CD4-positive, alpha-beta T cell (primary cell): ENCODE results near the gene SEC23IP. TPM values are rescaled to one million over a fixed set of nuclear protein-coding genes. Genes with fewer than 3 reads are reported as not detected.
A peak's percentile ranks its signal among the peaks of the same experiment; 100 is the strongest.

Source experiments
- ATAC-seq: fragments of 200-7000 bp; cut with Tn5 transposase; one replicate; pipeline ENCODE4 v1.10.0; 2022; ENCODE audit warnings: mild to moderate bottlenecking; ENCODE audit not compliant: poor library complexity
- CTCF ChIA-PET: fragments of 350-600 bp; sonication (Branson Sonifier 250); formaldehyde crosslinking; loops from one replicate; lab custom pipeline; 2021; ENCODE audit warnings: antibody characterized with exemption, inconsistent platforms; lab: Charles Lee
- POLR2A ChIA-PET: fragments of 350-600 bp; sonication (Branson Sonifier 250); formaldehyde crosslinking; loops from one replicate; lab custom pipeline; 2021; ENCODE audit warnings: antibody characterized with exemption, inconsistent platforms; lab: Charles Lee
- DNase-seq, 14 experiments: peaks; one replicate each; pipeline ENCODE4 v3.0.0-alpha.2; 2013 to 2020; ENCODE audit warnings: mixed read lengths in 2 of 14
- H3K27ac ChIP-seq, 2 donors: one replicate each; pipeline versions ENCODE4 v1.5.1 to v1.7.0; 2013; ENCODE audit warnings: low read length in 2 of 2, low read depth in 1 of 2, mild to moderate bottlenecking in 1 of 2
- H3K27me3 ChIP-seq, 2 experiments: 1 replicate in 1 of 2; 2 replicates in 1 of 2; pipeline versions ENCODE4 v1.6.1 to v1.7.0; 2013; ENCODE audit warnings: low read length in 2 of 2, control low read depth in 1 of 2, mild to moderate bottlenecking in 1 of 2, moderate library complexity in 1 of 2; ENCODE audit not compliant: insufficient read depth in 2 of 2, control insufficient read depth in 1 of 2
- H3K36me3 ChIP-seq: one replicate; pipeline ENCODE4 v1.6.1; 2013; ENCODE audit warnings: low read length, control low read depth; ENCODE audit not compliant: insufficient read depth
- H3K4me1 ChIP-seq: one replicate; pipeline ENCODE4 v1.6.1; 2013; ENCODE audit warnings: low read length, control low read depth; ENCODE audit not compliant: insufficient read depth
- H3K4me3 ChIP-seq: one replicate; pipeline ENCODE4 v1.5.1; 2013; ENCODE audit warnings: mild to moderate bottlenecking, low read length, moderate library complexity
- H3K9me3 ChIP-seq, 2 experiments: 1 replicate in 1 of 2; 2 replicates in 1 of 2; pipeline versions ENCODE4 v1.6.1 to v1.7.0; 2013; ENCODE audit warnings: low read length in 2 of 2, mild to moderate bottlenecking in 2 of 2, control low read depth in 1 of 2, moderate library complexity in 1 of 2; ENCODE audit not compliant: control insufficient read depth in 1 of 2, insufficient read depth in 1 of 2
- H3K27ac Mint-ChIP-seq: one replicate; pipeline ENCODE4 v1.8.0; 2020; ENCODE audit warnings: mixed read lengths
- H3K27me3 Mint-ChIP-seq: one replicate; pipeline ENCODE4 v1.8.0; 2021; ENCODE audit warnings: mixed read lengths
- H3K36me3 Mint-ChIP-seq: one replicate; pipeline ENCODE4 v1.8.0; 2021; ENCODE audit warnings: low read depth, mixed read lengths
- H3K4me1 Mint-ChIP-seq: one replicate; pipeline ENCODE4 v1.8.0; 2021; ENCODE audit warnings: low read depth, mixed read lengths
- H3K4me3 Mint-ChIP-seq: one replicate; pipeline ENCODE4 v1.8.0; 2020; ENCODE audit warnings: mild to moderate bottlenecking, mixed read lengths
- H3K9me3 Mint-ChIP-seq: one replicate; pipeline ENCODE4 v1.8.0; 2020; ENCODE audit warnings: mixed read lengths
- CTCF ChIP-seq: fragments of 200-600 bp; IDR thresholded peaks from one replicate; pipeline ENCODE4 v1.8.0; 2022; ENCODE audit warnings: antibody characterized with exemption, mild to moderate bottlenecking
- intact Hi-C, 2 experiments: fragments of 100-400 bp; cut with DNase I in 1 of 2; cut with micrococcal nuclease in 1 of 2; formaldehyde crosslinking; loops; one replicate each; pipeline versions ENCODE4 v1.15.1 to v1.9.0; 2023 to 2025; cut with DNase I, micrococcal nuclease
- total RNA-seq, 174 experiments: library from RNA in 2 of 174; stranded (reverse) in 2 of 174; gene quantifications; one replicate each; pipeline ENCODE4 v1.2.3 and lab custom pipeline; 2021 to 2026

The SEC23IP gene
- total RNA-seq, 2 experiments from 2014 or later = 18.1 to 21.1 TPM

- Mint-ChIP-seq H3K27me3 (no peaks in the 10 kb centered on the region), H3K4me1 (peaks cover 58% of the 10 kb centered on the region), H3K4me3 (no peak overlapping the region), H3K36me3 (peaks cover 56% of the 10 kb centered on the region), H3K9me3 (no peaks in the 10 kb centered on the region), H3K27ac (peak overlapping the region; percentile 4)
- H3K27ac ChIP-seq = no peak overlapping the region
- peaks cover 10% of the 10 kb centered on the region for H3K4me1 ChIP-seq
- intact Hi-C loops = loop anchor here in 1 of 2 experiments (2.0 kb wide), 1 partner anchor 110 kb away; no protein-coding TSS in a partner anchor
- TF ChIP-seq CTCF = no peak
- H3K4me3 ChIP-seq = no peak overlapping the region
- DNase-seq (no peak), ATAC-seq (no peak)
- H3K36me3 ChIP-seq = peaks cover 24% of the 10 kb centered on the region
- ChIA-PET CTCF (interaction anchor here (2.8 to 3.2 kb wide), 2 partner anchors 12 to 110 kb away, joined by 13 to 18 read pairs; partner anchors contain the start of gene MCMBP), POLR2A (interaction anchor here (0.6 to 5.4 kb wide), 2 partner anchors 12 to 167 kb away, joined by 3 to 34 read pairs; partner anchors contain the start of gene MCMBP)
- no peaks in the 10 kb centered on the region for H3K27me3 ChIP-seq
- H3K9me3 ChIP-seq = no peaks in the 10 kb centered on the region
Measured at GRCh38 chr10:119860866-119861607, 31.5 kb upstream of the SEC23IP start.

GRCh38 chr10:119862524-119862923, 30.0 kb upstream of the SEC23IP start:
- ATAC-seq (no peak), DNase-seq (no peak)
- Mint-ChIP-seq H3K36me3 (peaks cover 47% of the 10 kb centered on the region), H3K9me3 (no peaks in the 10 kb centered on the region), H3K4me1 (peaks cover 64% of the 10 kb centered on the region), H3K27me3 (no peaks in the 10 kb centered on the region), H3K27ac (peak overlapping the region; percentile 2), H3K4me3 (no peak overlapping the region)
- Histone ChIP-seq H3K27me3 (no peaks in the 10 kb centered on the region), H3K36me3 (peaks cover 9% of the 10 kb centered on the region), H3K27ac (no peak overlapping the region), H3K4me1 (peaks cover 10% of the 10 kb centered on the region), H3K9me3 (no peaks in the 10 kb centered on the region), H3K4me3 (no peak overlapping the region)
- POLR2A ChIA-PET = interaction anchor here (5.4 kb wide), 1 partner anchor 10 kb away, joined by 34 read pairs; the partner anchor contains the start of gene MCMBP
- no peak for TF ChIP-seq CTCF
- CTCF ChIA-PET = interaction anchor here (1.0 kb wide), 1 partner anchor 176 kb away, joined by 3 read pairs; no protein-coding TSS in a partner anchor
- intact Hi-C loops = no loop called here

GRCh38 chr10:119863951-119864565, 28.5 kb upstream of the SEC23IP start:
- H3K4me1 ChIP-seq = peaks cover 22% of the 10 kb centered on the region
- no peaks in the 10 kb centered on the region for H3K9me3 ChIP-seq
- ATAC-seq (no peak), DNase-seq (no peak)
- Mint-ChIP-seq H3K27ac (no peak overlapping the region), H3K36me3 (peaks cover 33% of the 10 kb centered on the region), H3K27me3 (no peaks in the 10 kb centered on the region), H3K4me1 (peaks cover 72% of the 10 kb centered on the region), H3K9me3 (no peaks in the 10 kb centered on the region), H3K4me3 (no peak overlapping the region)
- peaks cover 3% of the 10 kb centered on the region for H3K36me3 ChIP-seq
- H3K27ac ChIP-seq = no peak overlapping the region
- ChIA-PET POLR2A (interaction anchor here (1.0 kb wide), 1 partner anchor 9 kb away, joined by 6 read pairs; the partner anchor contains the start of gene MCMBP), CTCF (interaction anchor here (1.3 kb wide), 1 partner anchor 178 kb away, joined by 6 read pairs; no protein-coding TSS in a partner anchor)
- H3K4me3 ChIP-seq = no peak overlapping the region
- H3K27me3 ChIP-seq = no peaks in the 10 kb centered on the region
- intact Hi-C loops = no loop called here
- TF ChIP-seq CTCF = no peak
